Testis (tissue), 2 donors: ENCODE data around the gene DEFB124.

Source experiments
- CTCF ChIP-seq, 3 experiments: fragments of 450-650 bp in 2 of 3; fragments of 200-600 bp in 1 of 3; sonication (generic) in 1 of 3; IDR thresholded peaks; one replicate each; pipeline ENCODE4 v1.5.1; 2016 to 2019; ENCODE audit warnings: antibody characterized with exemption in 3 of 3, mild to moderate bottlenecking in 2 of 3, moderate library complexity in 1 of 3
- POLR2A ChIP-seq: fragments of 450-650 bp; IDR thresholded peaks from one replicate; pipeline ENCODE4 v1.6.1; 2017; ENCODE audit warnings: antibody characterized with exemption, mild to moderate bottlenecking, moderate library complexity

GRCh38 chr20:31523361-31524283 lies 48.7 kb upstream of the DEFB124 start:
- TF ChIP-seq POLR2A (no peak), CTCF (IDR thresholded peaks at IDR 0.05) (no peak)
